ENCODE measurements around the gene VENTX.

The VENTX gene

GRCh38 chr10:133198621-133199487, 38.8 kb upstream of the VENTX start:
- no peak for DNase-seq (ENCODE audit: insufficient read length, low spot score)
- no peak for FAIRE-seq
- no peak for TF ChIP-seq POLR2A (IDR thresholded peaks at IDR 0.05; ENCODE audit: low read depth, low read length)

GRCh38 chr10:133199488-133199885, 38.2 kb upstream of the VENTX start:
- TF ChIP-seq POLR2A (IDR thresholded peaks at IDR 0.05; ENCODE audit: low read depth, low read length), result no peak
- DNase-seq (ENCODE audit: insufficient read length, low spot score) (no peak), FAIRE-seq (no peak)

- no peak for FAIRE-seq
- TF ChIP-seq POLR2A (IDR thresholded peaks at IDR 0.05; ENCODE audit: low read depth, low read length), result no peak
- no peak for DNase-seq (ENCODE audit: insufficient read length, low spot score)
Measured at GRCh38 chr10:133199992-133200611, 37.6 kb upstream of the VENTX start.

GRCh38 chr10:133200621-133201031, 37.0 kb upstream of the VENTX start:
- FAIRE-seq, result no peak
- no peak for DNase-seq (ENCODE audit: insufficient read length, low spot score)
- TF ChIP-seq POLR2A (IDR thresholded peaks at IDR 0.05; ENCODE audit: low read depth, low read length), result no peak

GRCh38 chr10:133201151-133201947, 36.3 kb upstream of the VENTX start:
- DNase-seq (ENCODE audit: insufficient read length, low spot score) (no peak), FAIRE-seq (no peak)
- no peak for TF ChIP-seq POLR2A (IDR thresholded peaks at IDR 0.05; ENCODE audit: low read depth, low read length)

- FAIRE-seq, result no peak
- TF ChIP-seq POLR2A (IDR thresholded peaks at IDR 0.05; ENCODE audit: low read depth, low read length), result no peak
- no peak for DNase-seq (ENCODE audit: insufficient read length, low spot score)
Measured at GRCh38 chr10:133201948-133202725, 35.5 kb upstream of the VENTX start.

GRCh38 chr10:133202778-133203651, 34.6 kb upstream of the VENTX start:
- FAIRE-seq (no peak), DNase-seq (ENCODE audit: insufficient read length, low spot score) (no peak)
- no peak for TF ChIP-seq POLR2A (IDR thresholded peaks at IDR 0.05; ENCODE audit: low read depth, low read length)

- TF ChIP-seq POLR2A (IDR thresholded peaks at IDR 0.05; ENCODE audit: low read depth, low read length), result no peak
- FAIRE-seq (no peak), DNase-seq (ENCODE audit: insufficient read length, low spot score) (no peak)
Measured at GRCh38 chr10:133203652-133204195, 33.9 kb upstream of the VENTX start.

GRCh38 chr10:133204226-133205015, 33.2 kb upstream of the VENTX start:
- no peak for TF ChIP-seq POLR2A (IDR thresholded peaks at IDR 0.05; ENCODE audit: low read depth, low read length)
- DNase-seq (ENCODE audit: insufficient read length, low spot score) (no peak), FAIRE-seq (no peak)

GRCh38 chr10:133205146-133205545, 32.5 kb upstream of the VENTX start:
- FAIRE-seq (no peak), DNase-seq (ENCODE audit: insufficient read length, low spot score) (no peak)
- no peak for TF ChIP-seq POLR2A (IDR thresholded peaks at IDR 0.05; ENCODE audit: low read depth, low read length)

- no peak for DNase-seq (ENCODE audit: insufficient read length, low spot score)
- no peak for TF ChIP-seq POLR2A (IDR thresholded peaks at IDR 0.05; ENCODE audit: low read depth, low read length)
- FAIRE-seq, result no peak
Measured at GRCh38 chr10:133206356-133207040, 31.2 kb upstream of the VENTX start.

All from H54 (cell line).